CD4-positive, alpha-beta T cell treated with Interleukin-2 at 100 ng/mL for 4 hours (primary cell): ENCODE measurements around the gene FER.
"Not testable (repeated sequence)": the region's sequence is repeated elsewhere in the genome, so short reads cannot be mapped to it uniquely, and the experiment has no call there.

ENCODE experiments used
- DNase-seq: peaks from one replicate; pipeline ENCODE4 v3.0.0-alpha.2; 2020; ENCODE audit warnings: low spot score

The FER gene

GRCh38 chr5:108881133-108881532, 133.4 kb downstream of the FER start:
- no peak for DNase-seq

- DNase-seq = no peak
These were observed 137.0 kb downstream of the FER start for GRCh38 chr5:108884736-108885135.

- DNase-seq = no peak
These were observed 150.6 kb downstream of the FER start for GRCh38 chr5:108898257-108898656.

GRCh38 chr5:108898707-108899106, 151.0 kb downstream of the FER start:
- no peak for DNase-seq

- DNase-seq = not testable (repeated sequence)
These were observed 151.5 kb downstream of the FER start for GRCh38 chr5:108899244-108899643.

GRCh38 chr5:108900668-108901067, 153.0 kb downstream of the FER start:
- DNase-seq = no peak

GRCh38 chr5:108905805-108906204, 158.1 kb downstream of the FER start:
- DNase-seq = no peak

GRCh38 chr5:108910627-108911026, 162.9 kb downstream of the FER start:
- no peak for DNase-seq

GRCh38 chr5:108911055-108911454, 163.4 kb downstream of the FER start:
- DNase-seq = no peak

GRCh38 chr5:108917596-108917995, 169.9 kb downstream of the FER start:
- DNase-seq = no peak

GRCh38 chr5:108919591-108920326, 172.1 kb downstream of the FER start:
- DNase-seq = peak; percentile 7

- DNase-seq = no peak
These were observed 176.8 kb downstream of the FER start for GRCh38 chr5:108924457-108924961.

GRCh38 chr5:108925073-108925472, 177.4 kb downstream of the FER start:
- DNase-seq = no peak

- DNase-seq = no peak
These were observed 182.4 kb downstream of the FER start for GRCh38 chr5:108930107-108930506.

GRCh38 chr5:108935611-108936010, 187.9 kb downstream of the FER start:
- no peak for DNase-seq

GRCh38 chr5:108937221-108937620, 189.5 kb downstream of the FER start:
- DNase-seq = no peak

- DNase-seq = no peak
These were observed 192.8 kb downstream of the FER start for GRCh38 chr5:108940506-108940905.

GRCh38 chr5:108941746-108942145, 194.0 kb downstream of the FER start:
- DNase-seq = no peak

GRCh38 chr5:108942701-108943100, 195.0 kb downstream of the FER start:
- DNase-seq = no peak

GRCh38 chr5:108945094-108945493, 197.4 kb downstream of the FER start:
- DNase-seq = no peak

GRCh38 chr5:108946008-108946407, 198.3 kb downstream of the FER start:
- no peak for DNase-seq

GRCh38 chr5:108947164-108947563, 199.5 kb downstream of the FER start:
- DNase-seq = no peak

GRCh38 chr5:108950276-108950675, 202.6 kb downstream of the FER start:
- no peak for DNase-seq

GRCh38 chr5:108953940-108954339, 206.2 kb downstream of the FER start:
- no peak for DNase-seq
